SK-N-SH (cell line): ENCODE measurements around the gene IFITM5.
"Not testable (repeated sequence)": the region's sequence is repeated elsewhere in the genome, so short reads cannot be mapped to it uniquely, and the experiment has no call there.

Experiments used
- POLR2AphosphoS5 ChIP-seq: IDR thresholded peaks from 2 replicates; pipeline ENCODE4 v1.6.1; 2012; ENCODE audit warnings: low read depth, low read length
- TEAD4 ChIP-seq: IDR thresholded peaks from 2 replicates; pipeline ENCODE4 v1.4.0; 2012; ENCODE audit warnings: mild to moderate bottlenecking, borderline replicate concordance; ENCODE audit not compliant: insufficient read depth
- YY1 ChIP-seq: IDR thresholded peaks from 2 replicates; pipeline ENCODE4 v1.4.0; 2012; ENCODE audit warnings: low read depth, mild to moderate bottlenecking
- TF ChIP-seq, protein P1 (sequence below): fragments of 200-600 bp; sonication (generic); IDR thresholded peaks from 2 replicates; pipeline ENCODE4 v1.6.1; 2017; ENCODE audit warnings: antibody characterized with exemption, mild to moderate bottlenecking, moderate library complexity

DNA sequence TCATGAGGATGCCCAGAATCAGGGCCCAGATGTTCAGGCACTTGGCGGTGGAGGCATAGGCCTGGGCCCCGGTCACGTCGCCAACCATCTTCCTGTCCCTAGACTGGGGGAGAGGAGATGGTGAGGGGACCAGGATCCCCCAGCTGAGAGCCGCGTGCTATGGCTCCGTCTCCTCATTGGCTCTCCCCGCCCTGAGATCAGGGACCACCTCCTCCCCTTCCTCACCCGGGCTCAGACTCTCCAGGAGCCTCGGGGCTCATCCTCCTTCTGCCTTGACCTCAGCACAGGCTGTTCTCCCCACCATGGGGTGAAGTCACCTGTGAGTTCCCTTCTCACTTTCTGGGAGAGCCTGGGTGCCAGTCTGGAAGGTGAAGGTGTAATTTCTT is 20.6 kb upstream of the IFITM5 start:
- TF ChIP-seq POLR2AphosphoS5, YY1, TEAD4: not testable (repeated sequence)
- TF ChIP-seq, protein P1, sequence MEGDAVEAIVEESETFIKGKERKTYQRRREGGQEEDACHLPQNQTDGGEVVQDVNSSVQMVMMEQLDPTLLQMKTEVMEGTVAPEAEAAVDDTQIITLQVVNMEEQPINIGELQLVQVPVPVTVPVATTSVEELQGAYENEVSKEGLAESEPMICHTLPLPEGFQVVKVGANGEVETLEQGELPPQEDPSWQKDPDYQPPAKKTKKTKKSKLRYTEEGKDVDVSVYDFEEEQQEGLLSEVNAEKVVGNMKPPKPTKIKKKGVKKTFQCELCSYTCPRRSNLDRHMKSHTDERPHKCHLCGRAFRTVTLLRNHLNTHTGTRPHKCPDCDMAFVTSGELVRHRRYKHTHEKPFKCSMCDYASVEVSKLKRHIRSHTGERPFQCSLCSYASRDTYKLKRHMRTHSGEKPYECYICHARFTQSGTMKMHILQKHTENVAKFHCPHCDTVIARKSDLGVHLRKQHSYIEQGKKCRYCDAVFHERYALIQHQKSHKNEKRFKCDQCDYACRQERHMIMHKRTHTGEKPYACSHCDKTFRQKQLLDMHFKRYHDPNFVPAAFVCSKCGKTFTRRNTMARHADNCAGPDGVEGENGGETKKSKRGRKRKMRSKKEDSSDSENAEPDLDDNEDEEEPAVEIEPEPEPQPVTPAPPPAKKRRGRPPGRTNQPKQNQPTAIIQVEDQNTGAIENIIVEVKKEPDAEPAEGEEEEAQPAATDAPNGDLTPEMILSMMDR: not testable (repeated sequence)
